Measurements from ENCODE around the gene CMTR1.

The CMTR1 gene

DNA sequence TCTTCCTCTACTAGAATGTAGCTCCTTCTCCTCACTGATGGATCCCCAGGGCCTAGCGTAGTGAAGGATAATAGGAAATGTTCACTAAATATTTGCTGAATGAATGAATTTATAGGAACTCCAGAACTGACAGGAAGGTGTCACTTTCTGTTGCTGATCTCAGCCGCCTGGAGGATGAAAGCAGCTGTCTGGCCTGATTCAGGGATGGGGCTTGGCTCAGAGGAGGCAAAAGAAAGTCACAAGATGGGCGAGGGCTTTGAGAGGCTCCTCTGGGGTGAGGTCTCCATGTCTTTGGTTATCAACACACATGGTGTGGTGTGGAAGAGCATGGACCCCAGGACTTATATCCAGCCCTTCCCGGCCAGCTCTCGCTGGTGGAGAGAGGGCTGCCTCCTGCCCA lies 78.2 kb downstream of the CMTR1 start:
- DNase-seq (ENCODE audit: insufficient read length, low spot score) (no peak), FAIRE-seq (no peak)

DNA sequence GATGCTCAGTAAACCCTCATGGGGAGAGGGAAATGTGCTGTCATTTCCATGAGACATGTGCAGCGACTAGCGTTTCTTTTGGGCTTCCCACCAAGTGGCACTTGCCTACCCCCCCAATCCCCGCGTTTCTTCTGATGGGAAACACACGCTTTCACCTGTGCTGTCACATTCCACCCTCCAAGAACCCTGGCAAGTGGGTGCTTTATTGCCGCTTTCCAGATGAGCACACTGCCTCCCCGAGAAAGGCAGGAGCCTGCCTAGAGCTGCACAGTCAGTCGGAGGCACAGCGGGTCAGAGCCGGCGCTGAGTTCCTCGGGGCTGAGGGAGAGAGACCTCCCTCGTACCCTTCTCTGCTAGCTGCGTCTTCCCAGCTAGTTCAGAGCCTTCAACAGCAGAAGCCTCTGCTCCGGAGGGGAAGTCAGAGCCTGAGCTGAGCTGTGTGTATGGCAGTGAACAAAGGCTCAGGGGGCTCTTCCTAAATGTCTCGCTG lies 78.9 kb downstream of the CMTR1 start:
- DNase-seq (ENCODE audit: insufficient read length, low spot score) (no peak), FAIRE-seq (no peak)

DNA sequence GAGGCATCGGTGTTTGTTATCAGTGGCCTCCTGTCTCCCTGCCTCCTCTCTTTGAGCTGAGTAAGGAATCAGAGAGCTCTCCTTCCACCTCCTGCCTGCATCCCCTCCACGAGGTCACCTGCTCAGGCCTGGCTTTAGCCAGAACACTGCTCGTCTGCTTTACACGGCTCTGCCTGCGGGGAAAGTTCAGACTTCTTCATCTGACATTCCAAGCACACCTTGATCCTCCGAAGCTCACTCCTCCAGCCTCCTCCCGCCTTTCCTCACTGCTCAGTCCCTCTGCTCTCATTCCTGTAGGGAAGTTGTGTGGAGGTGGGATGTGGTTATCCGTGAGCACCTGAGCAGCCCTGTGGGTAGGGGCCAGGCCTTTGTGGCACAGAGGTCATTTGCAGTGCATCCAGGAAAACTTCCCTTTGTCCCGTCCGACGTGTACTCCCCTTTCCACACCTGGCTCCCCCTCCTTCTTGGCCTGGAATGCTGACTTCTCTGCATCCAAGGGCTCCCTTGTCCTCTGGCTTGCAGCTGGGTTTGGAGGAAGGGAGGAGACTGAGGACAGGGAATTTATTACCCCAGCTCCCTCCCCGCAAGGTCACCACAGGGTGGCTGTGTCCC lies 79.5 kb downstream of the CMTR1 start:
- FAIRE-seq (no peak), DNase-seq (ENCODE audit: insufficient read length, low spot score) (no peak)

DNA sequence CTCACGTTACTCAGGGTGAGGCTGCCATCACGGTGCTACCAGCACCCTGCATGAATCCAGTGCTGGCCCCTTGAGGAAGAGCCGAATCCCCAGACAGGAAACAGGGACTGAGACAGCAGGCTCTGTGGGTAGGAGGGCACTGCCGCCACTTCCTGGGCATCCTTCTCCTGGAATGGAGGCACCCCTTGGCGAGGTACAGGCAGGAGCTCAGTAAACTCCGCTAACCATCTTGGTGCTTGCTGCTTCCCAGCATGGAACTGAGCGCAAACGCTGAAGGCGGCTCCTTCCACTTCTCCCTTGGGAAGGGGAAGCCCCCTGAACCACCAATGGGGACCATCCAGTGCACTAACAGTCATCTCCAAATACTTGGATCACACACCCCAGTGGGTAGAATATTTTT lies 80.1 kb downstream of the CMTR1 start:
- FAIRE-seq, result no peak
- no peak for DNase-seq (ENCODE audit: insufficient read length, low spot score)

DNA sequence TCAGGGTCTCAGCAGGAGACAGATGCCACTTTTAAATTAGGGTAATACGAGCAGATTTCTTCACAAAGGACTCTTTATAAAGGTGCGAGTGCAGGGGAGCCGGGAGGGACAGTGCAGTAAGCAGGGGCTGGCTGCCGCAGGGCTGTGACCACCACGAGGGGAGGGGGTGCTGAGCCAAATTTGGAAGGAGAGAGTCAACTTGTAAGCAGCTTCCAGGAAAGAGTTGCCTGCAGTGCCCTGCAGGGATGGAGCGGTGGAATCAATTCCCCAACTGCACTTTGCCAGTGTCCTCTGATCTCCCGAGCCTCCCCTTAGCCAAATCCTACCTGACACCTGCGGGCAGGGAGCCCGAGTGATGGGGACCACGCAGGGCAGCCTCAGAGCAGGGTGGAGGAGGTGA lies 80.6 kb downstream of the CMTR1 start:
- DNase-seq (ENCODE audit: insufficient read length, low spot score), result no peak
- no peak for FAIRE-seq

DNA sequence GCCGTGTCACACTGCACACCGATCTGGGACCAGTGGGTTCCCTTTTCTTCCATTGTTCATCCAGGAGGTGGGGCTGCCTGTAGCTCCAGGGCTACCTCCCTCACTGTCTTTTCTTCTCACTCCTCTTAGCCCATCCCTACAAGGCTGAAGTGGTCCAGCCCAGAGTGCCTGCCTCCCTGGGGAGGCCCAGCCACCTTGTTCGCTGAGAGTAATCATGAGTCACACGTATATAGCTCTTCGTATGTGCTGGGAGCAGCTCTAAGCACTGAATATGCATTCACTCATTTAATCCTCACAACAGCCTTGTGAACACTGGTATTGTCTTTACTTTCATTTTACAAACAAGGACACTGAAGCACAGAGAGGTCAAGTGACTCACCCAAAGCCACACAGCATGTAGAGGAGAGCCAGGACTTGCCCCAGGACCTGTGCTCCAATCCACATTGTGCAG lies 81.3 kb downstream of the CMTR1 start:
- FAIRE-seq, result no peak

DNA sequence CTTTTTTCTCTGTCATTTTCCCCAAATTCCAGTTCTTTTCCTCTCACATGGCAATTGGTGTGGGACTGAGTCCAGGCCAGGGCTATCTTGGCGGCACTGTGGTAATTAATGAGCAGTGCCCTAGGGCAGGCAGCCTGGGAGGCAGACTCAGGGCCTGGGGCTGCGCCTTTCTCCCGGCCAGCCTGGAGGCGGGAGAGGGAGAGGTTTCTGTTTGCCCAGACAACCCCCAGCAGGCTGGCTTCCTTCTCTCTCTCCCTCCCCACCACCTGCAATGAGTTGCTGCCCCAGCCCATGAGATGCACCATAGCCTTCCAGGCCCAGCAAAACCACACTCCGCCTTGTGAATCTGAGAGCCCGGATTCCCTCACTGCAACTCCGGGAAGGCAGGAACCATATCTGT lies 81.8 kb downstream of the CMTR1 start:
- FAIRE-seq (no peak), DNase-seq (ENCODE audit: insufficient read length, low spot score) (no peak)

More for the DNA sequence above, 81.3 kb downstream of the CMTR1 start:
- DNase-seq (ENCODE audit: insufficient read length, low spot score), result no peak

DNA sequence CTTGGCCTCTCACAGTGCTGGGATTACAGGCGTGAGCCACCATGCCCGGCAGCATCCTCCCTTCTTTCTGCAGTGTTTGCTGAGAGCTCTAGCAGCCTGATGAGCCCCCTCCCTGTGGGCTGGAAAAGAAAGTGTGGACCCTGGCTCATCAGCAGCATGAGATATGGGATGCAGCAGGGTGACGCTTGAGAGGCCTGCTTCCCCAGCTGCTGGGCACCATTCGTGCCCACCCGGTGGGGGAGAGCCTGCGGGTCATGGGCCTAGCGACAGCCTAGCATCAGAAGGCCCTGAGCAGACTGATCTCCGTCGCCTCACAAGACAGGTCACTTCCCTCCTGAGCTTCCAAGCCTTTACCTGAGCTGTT lies 82.7 kb downstream of the CMTR1 start:
- FAIRE-seq, result no peak
- no peak for DNase-seq (ENCODE audit: insufficient read length, low spot score)

DNA sequence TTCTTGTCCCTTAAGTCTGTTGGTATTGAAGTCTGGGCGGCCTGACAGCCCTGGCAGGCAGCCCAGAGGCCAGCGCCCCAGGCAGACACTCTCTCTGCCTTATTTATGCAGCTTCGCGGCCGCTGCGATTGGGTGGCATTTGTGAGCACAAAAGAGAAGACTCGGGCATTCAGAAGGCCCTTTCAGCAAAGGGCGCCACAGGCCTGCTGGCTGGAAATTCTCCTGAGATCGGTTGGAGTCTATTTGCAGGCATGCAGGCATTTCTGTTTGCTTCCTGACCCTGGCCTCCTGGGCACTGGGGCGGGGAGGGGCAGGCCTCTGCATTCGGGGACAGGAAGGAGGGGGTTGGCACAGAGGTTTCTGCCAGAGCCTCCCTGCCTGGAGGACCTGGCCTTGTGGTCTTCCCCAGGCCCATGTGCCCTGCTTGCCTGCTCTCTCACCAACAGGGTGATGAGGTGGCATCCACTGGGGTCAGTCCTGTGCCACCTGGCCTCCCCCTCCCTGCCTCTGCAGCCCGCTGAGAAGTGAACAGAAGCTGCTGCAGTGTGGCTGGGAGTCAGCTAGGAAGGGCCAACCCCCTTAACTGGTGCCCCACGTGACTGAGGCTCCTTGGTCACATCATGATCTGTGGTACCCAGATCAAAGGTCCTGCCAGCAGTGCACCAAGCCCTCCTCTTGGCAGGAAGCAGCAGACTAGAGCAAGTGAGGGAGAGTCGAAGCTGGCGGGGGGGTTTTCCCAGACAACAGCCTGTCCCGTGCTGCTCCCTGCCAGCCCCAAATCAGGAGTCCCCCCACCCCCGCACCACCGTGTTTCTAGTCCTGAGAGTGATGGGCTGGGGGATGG lies 83.3 kb downstream of the CMTR1 start:
- DNase-seq (ENCODE audit: insufficient read length, low spot score) (peak; percentile 74), FAIRE-seq (no peak)

DNA sequence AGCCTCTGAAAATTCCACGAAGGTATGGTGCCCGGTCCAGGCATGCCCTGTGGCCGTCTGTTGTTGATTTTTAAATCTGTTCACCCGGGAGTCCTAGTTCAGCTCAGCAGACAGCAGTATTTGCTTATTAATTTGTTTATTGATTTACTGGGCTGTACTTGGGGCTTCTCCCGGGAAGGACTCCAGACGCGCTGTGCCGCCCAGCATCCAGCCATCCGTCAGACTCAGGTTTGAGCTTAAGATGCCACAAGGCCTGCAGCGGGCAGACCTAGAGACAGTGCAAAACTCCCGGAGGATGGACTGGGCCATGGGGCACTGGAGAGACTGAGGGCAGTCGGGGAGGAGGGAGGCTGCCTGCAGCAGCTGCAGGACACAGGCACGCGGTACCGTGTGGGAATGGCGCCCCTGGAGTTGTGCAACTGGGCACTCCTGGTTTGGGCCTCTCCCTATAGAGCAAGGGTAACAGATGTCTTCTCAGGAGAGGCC lies 83.9 kb downstream of the CMTR1 start:
- FAIRE-seq, result peak; percentile 65
- DNase-seq (ENCODE audit: insufficient read length, low spot score), result no peak

DNA sequence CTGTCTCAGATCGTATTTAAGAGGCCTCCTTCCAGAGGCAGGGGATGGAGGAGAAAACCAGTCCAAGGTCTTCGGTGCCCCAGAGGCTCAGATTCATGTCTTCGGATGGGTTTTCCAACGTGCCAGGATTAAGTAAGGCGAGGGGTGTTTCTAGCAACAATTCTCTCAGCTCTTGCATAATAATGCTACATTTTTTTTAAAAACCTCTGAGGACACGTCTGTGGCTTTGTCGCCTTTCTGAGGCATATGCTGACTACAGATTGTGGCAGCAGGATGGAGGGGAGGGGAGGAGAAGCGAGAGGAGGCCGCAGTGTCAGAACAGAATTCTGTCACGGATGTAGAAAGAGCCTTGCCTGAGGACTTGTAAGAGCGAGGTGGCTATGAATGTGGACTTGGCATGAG lies 84.4 kb downstream of the CMTR1 start:
- no peak for DNase-seq (ENCODE audit: insufficient read length, low spot score)
- peak; percentile 52 for FAIRE-seq

DNA sequence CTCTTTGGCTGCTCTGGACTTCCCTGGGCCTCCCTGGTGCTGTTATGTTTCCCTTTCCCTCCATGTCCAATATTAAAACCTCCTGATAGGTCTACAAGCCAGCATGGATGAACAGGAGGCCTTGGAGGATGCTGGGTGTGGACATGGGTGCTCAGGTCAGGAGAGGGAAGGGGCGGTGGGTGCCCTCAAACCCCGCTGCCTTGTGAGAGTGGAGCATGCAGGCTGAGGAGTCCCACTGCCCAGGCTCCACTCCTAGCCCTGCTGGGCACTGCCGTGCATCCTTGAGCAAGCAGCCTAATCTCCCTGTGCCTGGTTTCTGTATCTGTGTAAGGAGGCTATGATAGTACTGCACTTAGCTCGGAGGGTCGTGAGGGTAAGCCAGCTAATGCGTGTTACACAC lies 85.1 kb downstream of the CMTR1 start:
- FAIRE-seq, result no peak
- DNase-seq (ENCODE audit: insufficient read length, low spot score), result no peak

DNA sequence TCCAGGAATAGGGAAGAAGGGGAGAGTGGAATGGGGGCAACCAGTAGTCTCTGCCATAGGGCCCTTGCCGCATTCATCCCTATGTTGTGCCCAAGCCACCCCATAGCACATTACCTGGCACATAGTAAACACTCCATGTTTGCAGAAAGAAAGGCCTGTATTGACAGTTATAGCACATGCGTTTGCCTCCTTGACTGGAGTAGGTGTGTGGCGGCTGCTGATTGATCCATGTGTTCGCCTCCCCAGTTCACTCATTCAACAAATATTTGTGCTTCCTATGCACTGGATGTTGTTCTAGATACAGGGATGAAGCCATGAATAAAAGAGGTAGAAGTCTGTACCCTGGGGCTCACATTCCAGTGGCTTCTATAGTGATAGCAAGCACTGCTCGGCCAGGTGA lies 86.4 kb downstream of the CMTR1 start:
- FAIRE-seq (no peak), DNase-seq (ENCODE audit: insufficient read length, low spot score) (no peak)

DNA sequence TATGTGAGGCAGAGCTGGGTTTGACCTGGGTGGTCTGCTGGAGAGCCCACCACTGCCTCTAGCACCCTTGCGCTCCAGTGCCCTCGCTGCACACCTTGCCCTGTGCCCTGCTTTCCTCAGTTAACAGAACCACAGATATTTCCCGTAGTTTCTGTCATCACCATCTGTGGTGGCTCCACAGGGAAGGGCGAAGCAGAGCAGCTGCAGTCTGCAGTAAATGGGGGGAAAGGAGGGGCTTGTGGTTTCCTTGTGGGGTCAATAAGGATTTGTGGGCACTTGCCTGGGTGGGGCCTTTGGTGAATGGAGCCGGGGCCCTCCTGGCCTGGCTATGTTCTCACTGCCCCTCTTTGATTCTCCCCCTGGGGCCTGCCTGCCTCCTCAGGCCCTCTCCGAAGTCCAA lies 87.9 kb downstream of the CMTR1 start:
- DNase-seq (ENCODE audit: insufficient read length, low spot score) (no peak), FAIRE-seq (no peak)

DNA sequence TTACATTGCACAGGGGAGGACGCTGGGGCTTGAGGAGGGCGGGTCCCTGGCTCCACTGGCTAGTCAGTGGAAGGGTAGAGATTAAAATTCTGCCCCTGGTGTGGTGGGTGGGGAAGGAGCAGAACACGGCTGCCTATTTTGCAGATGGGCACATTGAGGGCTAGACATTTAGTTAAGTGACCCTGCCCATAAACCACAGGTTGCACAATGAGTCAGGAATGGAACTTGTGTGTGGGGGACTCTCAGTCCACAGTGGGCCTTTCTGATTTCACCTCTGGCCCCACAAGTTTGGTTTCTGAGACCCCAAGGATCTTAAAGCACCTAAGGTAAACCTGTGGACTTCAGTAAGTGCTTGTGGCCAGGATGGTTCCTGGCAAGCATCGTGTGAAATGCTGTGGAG lies 88.7 kb downstream of the CMTR1 start:
- FAIRE-seq, result no peak
- DNase-seq (ENCODE audit: insufficient read length, low spot score), result no peak

DNA sequence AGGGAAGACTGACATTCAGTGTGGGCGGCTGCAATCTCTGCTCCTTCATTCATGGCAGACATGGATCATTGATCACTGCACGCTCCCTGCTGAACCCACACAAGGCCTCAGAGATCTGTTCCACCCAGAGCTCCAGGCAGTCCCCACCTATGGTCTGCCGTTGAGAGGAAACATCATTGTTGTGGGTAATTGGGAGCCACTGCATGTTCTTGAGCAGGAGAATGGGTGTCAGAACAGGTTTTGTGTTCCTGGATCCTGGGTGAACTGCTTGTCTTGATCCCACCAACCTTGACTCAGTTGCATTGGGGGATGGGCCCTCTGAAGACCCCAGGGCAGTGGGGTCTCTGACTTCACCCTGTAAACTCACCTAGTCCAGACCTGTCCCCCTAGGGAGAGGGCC lies 89.8 kb downstream of the CMTR1 start:
- DNase-seq (ENCODE audit: insufficient read length, low spot score), result no peak
- no peak for FAIRE-seq

DNA sequence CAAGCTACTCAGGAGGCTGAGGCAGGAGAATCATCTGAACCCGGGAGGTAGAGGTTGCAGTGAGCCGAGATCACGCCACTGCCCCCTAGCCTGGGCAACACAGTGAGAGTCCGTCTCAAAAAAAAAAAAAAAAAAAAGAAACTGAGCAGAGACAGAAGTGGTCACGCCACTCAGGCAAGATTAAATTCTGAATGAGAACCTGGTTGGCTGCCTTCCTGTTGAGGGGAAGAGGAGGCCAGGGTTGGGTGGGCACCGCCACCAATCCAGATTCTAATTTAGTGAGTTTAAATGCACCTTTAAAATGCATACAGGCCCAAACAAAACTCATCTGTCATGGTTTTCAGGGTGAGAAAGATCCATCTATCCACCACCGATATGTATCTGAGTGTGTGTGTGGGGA lies 90.4 kb downstream of the CMTR1 start:
- DNase-seq (ENCODE audit: insufficient read length, low spot score) (no peak), FAIRE-seq (no peak)

DNA sequence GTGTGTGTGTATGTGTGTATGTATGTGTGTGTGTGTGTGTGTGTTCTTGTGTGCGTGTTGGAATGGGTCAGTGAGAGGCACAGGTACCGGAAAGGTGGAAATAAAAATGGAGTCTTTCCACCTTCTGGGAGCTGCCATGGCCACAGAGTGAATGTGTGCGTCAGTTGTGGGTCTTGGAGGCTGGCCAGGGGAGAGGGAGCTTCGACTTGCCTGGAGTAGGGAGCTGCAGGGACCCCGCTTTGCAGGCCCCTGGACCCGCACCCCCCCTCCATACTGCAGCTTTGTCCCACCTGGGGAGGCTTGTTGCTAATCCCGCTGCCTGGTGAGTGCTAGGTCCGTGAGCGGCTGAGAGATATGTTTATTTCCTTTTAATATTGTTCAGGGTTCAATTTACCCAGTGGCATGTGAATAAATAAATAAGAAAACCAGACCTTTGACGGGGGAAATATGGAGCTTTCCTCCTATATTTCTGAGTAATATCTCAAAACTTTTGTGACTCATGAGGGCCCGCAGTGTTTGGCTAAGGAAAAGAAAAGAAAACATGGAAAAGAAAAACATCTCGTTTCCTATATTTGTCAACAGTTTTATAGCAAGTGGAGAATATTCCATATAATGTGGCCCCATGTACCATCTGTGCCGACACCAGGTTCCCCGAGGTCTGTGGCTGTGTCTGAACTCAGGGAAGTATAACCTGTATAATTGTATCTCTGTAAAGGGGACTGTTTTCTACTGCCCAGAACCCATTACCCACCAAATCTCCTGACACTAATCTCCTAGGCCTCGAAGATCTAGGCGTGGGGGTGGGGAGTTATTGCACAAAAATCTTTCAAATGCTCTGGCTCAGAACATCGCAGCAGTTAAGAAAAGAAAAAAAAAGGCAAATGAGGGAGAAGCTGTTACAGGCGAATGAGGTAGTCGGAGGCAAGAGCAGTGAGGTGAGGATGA lies 91.3 kb downstream of the CMTR1 start:
- DNase-seq (ENCODE audit: insufficient read length, low spot score), result no peak
- no peak for FAIRE-seq

DNA sequence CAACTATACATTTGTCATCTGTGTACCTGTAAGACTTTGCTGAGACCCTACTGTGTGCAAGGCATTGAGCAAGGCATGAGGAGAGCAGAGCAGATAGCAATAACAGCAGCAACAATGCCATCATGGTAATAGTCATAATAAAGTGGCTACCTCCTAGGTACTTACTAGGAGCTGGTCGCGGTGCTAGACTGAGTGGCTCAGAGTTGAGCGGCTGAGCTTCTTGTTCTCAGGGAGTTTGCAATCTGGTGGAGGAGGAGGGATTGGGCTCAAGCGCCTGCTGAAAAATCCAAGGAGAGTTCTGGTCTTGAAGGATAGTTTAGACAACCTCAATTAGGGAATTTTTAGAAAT lies 91.9 kb downstream of the CMTR1 start:
- no peak for DNase-seq (ENCODE audit: insufficient read length, low spot score)
- FAIRE-seq, result no peak

DNA sequence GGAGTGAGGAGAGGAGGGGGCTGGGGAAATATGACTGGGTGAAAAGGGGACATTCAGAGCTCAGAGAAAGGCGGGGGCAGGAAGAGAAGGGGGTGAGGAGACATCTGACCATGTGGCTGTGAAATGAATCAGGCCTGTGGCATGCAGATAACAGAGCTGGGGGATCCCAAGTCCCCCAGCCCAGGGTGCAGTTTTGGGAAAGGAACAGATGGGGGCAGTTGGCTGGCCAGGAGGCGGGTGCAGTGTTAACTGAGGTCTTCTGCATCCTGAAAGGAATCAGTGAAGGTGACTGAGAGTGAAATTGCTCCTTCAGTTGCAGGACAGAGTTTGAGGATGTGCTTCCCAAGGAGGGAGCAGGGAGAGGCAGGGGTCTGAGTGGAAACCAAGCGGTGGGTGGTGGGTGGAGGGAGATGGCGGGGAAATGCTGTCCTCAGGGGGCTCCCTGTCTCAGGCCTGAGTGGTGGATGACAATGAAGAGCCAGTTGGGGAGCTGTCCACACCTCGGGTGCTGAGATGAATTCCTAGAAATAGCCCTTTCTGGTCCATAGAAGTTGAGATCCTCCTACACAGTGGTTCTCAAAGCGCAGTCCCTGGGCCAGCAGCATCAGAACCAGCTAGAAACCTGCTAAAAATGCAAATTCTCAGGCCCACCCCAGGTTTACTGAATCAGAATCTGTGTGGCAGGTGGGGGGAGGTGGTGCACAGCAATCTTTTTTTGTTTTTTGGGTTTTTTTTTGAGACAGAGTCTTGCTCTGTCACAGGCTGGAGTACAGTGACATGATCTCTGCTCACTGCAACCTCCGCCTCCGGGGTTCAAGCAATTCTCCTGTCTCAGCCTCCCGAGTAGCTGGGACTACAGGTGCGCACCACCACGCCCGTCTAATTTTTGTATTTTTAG lies 92.7 kb downstream of the CMTR1 start:
- no peak for FAIRE-seq
- DNase-seq (ENCODE audit: insufficient read length, low spot score), result no peak

Data from GM19239 (cell line).